Neural progenitor cell (in vitro differentiated cells): ENCODE measurements around the gene GALNT3. TPM values are rescaled to one million over a fixed set of nuclear protein-coding genes. Genes with fewer than 3 reads are reported as not detected.
A peak's percentile ranks its signal among the peaks of the same experiment; 100 is the strongest.

Experiments
- DNase-seq: peaks from one replicate; pipeline ENCODE4 v3.0.0-alpha.2; 2016; ENCODE audit warnings: low spot score
- H2AFZ ChIP-seq: fragments of 200-600 bp; sonication (generic); replicated peaks from 2 replicates; pipeline ENCODE4 v1.6.1; 2016; ENCODE audit warnings: antibody characterized with exemption
- H3F3A ChIP-seq: fragments of 200-600 bp; sonication (generic); 2 replicates; pipeline ENCODE4 v1.6.1; 2016; ENCODE audit warnings: antibody characterized with exemption, low read depth
- H3K27ac ChIP-seq: fragments of 200-600 bp; sonication (generic); 2 replicates; pipeline ENCODE4 v1.5.1; 2016; ENCODE audit warnings: mild to moderate bottlenecking
- H3K27me3 ChIP-seq: fragments of 200-600 bp; sonication (generic); 2 replicates; pipeline ENCODE4 v1.6.1; 2016; ENCODE audit warnings: mild to moderate bottlenecking, moderate library complexity
- H3K36me3 ChIP-seq: fragments of 200-600 bp; sonication (generic); 2 replicates; pipeline ENCODE4 v1.5.1; 2016
- H3K4me1 ChIP-seq: fragments of 200-600 bp; sonication (generic); 2 replicates; pipeline ENCODE4 v1.6.1; 2016; ENCODE audit warnings: mixed run types
- H3K4me2 ChIP-seq: fragments of 200-600 bp; sonication (generic); 2 replicates; pipeline ENCODE4 v1.6.1; 2016
- H3K4me3 ChIP-seq: fragments of 200-600 bp; sonication (generic); 2 replicates; pipeline ENCODE4 v1.5.1; 2016
- H3K79me2 ChIP-seq: fragments of 200-600 bp; sonication (generic); 2 replicates; pipeline ENCODE4 v1.6.1; 2016; ENCODE audit warnings: low read depth
- H3K9ac ChIP-seq: fragments of 200-600 bp; sonication (generic); 2 replicates; pipeline ENCODE4 v1.6.1; 2016
- H3K9me3 ChIP-seq: fragments of 200-600 bp; sonication (generic); 2 replicates; pipeline ENCODE4 v1.5.1; 2016; ENCODE audit warnings: low read depth
- H4K20me1 ChIP-seq: fragments of 200-600 bp; sonication (generic); 2 replicates; pipeline ENCODE4 v1.6.1; 2016; ENCODE audit warnings: low read depth
- H3K27ac Mint-ChIP-seq: 3 replicates; pipeline ENCODE4 v1.8.0; 2021; ENCODE audit warnings: mixed read lengths
- H3K27me3 Mint-ChIP-seq: 2 replicates; pipeline ENCODE4 v1.8.0; 2022; ENCODE audit warnings: low read depth, mild to moderate bottlenecking, inconsistent platforms, moderate library complexity, mixed read lengths; ENCODE audit not compliant: insufficient read depth
- H3K36me3 Mint-ChIP-seq: 3 replicates; pipeline ENCODE4 v1.8.0; 2021; ENCODE audit warnings: mixed read lengths
- H3K4me1 Mint-ChIP-seq: 3 replicates; pipeline ENCODE4 v1.8.0; 2021; ENCODE audit warnings: mixed read lengths
- H3K4me3 Mint-ChIP-seq: 3 replicates; pipeline ENCODE4 v1.8.0; 2021; ENCODE audit warnings: mild to moderate bottlenecking, moderate library complexity, mixed read lengths
- H3K9me3 Mint-ChIP-seq: 3 replicates; pipeline ENCODE4 v1.8.0; 2020; ENCODE audit warnings: mixed read lengths
- CTCF ChIP-seq: fragments of 200-600 bp; sonication (generic); IDR thresholded peaks from 2 replicates; pipeline ENCODE4 v1.5.1; 2017; ENCODE audit warnings: antibody characterized with exemption, mild to moderate bottlenecking
- EZH2 ChIP-seq: fragments of 200-600 bp; sonication (generic); IDR thresholded peaks from 2 replicates; pipeline ENCODE4 v1.6.1; 2017; ENCODE audit warnings: antibody characterized with exemption, mild to moderate bottlenecking, moderate library complexity
- EZH2phosphoT487 ChIP-seq: fragments of 200-600 bp; sonication (generic); IDR thresholded peaks from 2 replicates; pipeline ENCODE4 v1.6.1; 2017; ENCODE audit warnings: antibody characterized with exemption
- total RNA-seq: library from RNA; depleted of rRNA; stranded (reverse); fragments of >200 nt; gene quantifications from 2 replicates; pipeline ENCODE4 v1.2.3, GENCODE V29; 2015; ENCODE audit warnings: low replicate concordance

Gene GALNT3
- 0.65 and 1.9 TPM in 2 replicates for total RNA-seq

GRCh38 chr2:165793779-165794535 lies at the start of gene GALNT3:
Gene GALNT3 (minus strand): TSS chr2:165794247. CDS start chr2:165770700, 23,547 bp downstream.
- Histone ChIP-seq H3K4me3 (peak within 1 kb of the TSS; percentile 57), H3K9ac (no peak within 1 kb of the TSS), H3K36me3 (no peaks in the 10 kb centered on the region), H2AFZ (peak within 1 kb of the TSS; percentile 84), H3F3A (peaks cover 11% of the 10 kb centered on the region), H3K4me2 (peak within 1 kb of the TSS; percentile 96), H3K9me3 (no peaks in the 10 kb centered on the region), H3K27me3 (peaks cover 54% of the 10 kb centered on the region), H3K79me2 (no peaks in the 10 kb centered on the region), H4K20me1 (no peaks in the 10 kb centered on the region), H3K4me1 (no peaks in the 10 kb centered on the region), H3K27ac (no peak within 1 kb of the TSS)
- Mint-ChIP-seq H3K36me3 (peaks cover 1% of the 10 kb centered on the region), H3K9me3 (peaks cover 3% of the 10 kb centered on the region), H3K27ac (no peak within 1 kb of the TSS), H3K4me1 (peaks cover 9% of the 10 kb centered on the region), H3K4me3 (peak within 1 kb of the TSS; percentile 94), H3K27me3 (peaks cover 28% of the 10 kb centered on the region)
- DNase-seq, result peak; percentile 68
- TF ChIP-seq EZH2phosphoT487 (no peak), EZH2 (peak; percentile 76)

DNA sequence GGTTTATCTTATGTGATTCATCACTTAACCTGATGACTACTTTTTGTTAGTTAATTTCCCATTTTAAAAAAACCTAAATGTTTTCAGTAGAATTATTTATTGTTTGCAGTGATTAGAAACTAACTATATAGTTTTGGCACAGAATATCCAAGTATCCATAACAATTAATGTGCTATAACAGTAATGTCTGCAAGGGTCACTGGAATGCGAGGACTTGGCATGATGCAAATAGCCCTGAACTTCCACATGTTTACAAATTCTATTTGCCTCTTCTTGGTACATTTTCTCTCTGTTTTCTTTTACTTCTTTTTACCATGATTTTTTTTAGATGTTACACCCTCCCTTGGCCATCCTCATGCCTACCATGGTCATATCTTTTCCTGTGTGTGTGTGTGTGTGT lies 49.3 kb upstream of the GALNT3 start:
- H3K27ac Mint-ChIP-seq, result no peak overlapping the region

GRCh38 chr2:165840333-165840958 lies 46.4 kb upstream of the GALNT3 start:
- H3K4me3 ChIP-seq, result no peak overlapping the region
- H3K4me1 ChIP-seq, result peaks cover 14% of the 10 kb centered on the region
- Mint-ChIP-seq H3K27me3 (no peaks in the 10 kb centered on the region), H3K4me1 (peaks cover 8% of the 10 kb centered on the region), H3K36me3 (no peaks in the 10 kb centered on the region), H3K9me3 (no peaks in the 10 kb centered on the region), H3K27ac (no peak overlapping the region), H3K4me3 (no peak overlapping the region)
- H3K9ac ChIP-seq, result no peak overlapping the region
- no peaks in the 10 kb centered on the region for H3K27me3 ChIP-seq
- H4K20me1 ChIP-seq, result no peaks in the 10 kb centered on the region
- H3K9me3 ChIP-seq, result no peaks in the 10 kb centered on the region
- H3F3A ChIP-seq, result no peaks in the 10 kb centered on the region
- no peaks in the 10 kb centered on the region for H3K79me2 ChIP-seq
- H3K27ac ChIP-seq, result no peak overlapping the region
- no peaks in the 10 kb centered on the region for H3K36me3 ChIP-seq
- no peak overlapping the region for H2AFZ ChIP-seq
- no peak for DNase-seq
- H3K4me2 ChIP-seq, result no peak overlapping the region
- TF ChIP-seq EZH2, result no peak
- TF ChIP-seq EZH2phosphoT487, result no peak
- no peak for TF ChIP-seq CTCF

More for the DNA sequence above, 49.3 kb upstream of the GALNT3 start:
- no peak overlapping the region for H3K4me3 Mint-ChIP-seq
- H3K27me3 ChIP-seq, result no peaks in the 10 kb centered on the region
- no peak overlapping the region for H3K4me3 ChIP-seq
- H3F3A ChIP-seq, result no peaks in the 10 kb centered on the region
- H4K20me1 ChIP-seq, result no peaks in the 10 kb centered on the region
- TF ChIP-seq EZH2 (no peak), EZH2phosphoT487 (no peak), CTCF (no peak)
- no peak overlapping the region for H3K27ac ChIP-seq
- no peaks in the 10 kb centered on the region for H3K9me3 Mint-ChIP-seq
- H3K27me3 Mint-ChIP-seq, result no peaks in the 10 kb centered on the region
- no peaks in the 10 kb centered on the region for H3K36me3 ChIP-seq
- no peaks in the 10 kb centered on the region for H3K79me2 ChIP-seq
- peaks cover 14% of the 10 kb centered on the region for H3K4me1 ChIP-seq
- no peaks in the 10 kb centered on the region for H3K4me1 Mint-ChIP-seq
- H2AFZ ChIP-seq, result no peak overlapping the region
- H3K9ac ChIP-seq, result no peak overlapping the region
- DNase-seq, result no peak
- H3K9me3 ChIP-seq, result no peaks in the 10 kb centered on the region
- H3K36me3 Mint-ChIP-seq, result no peaks in the 10 kb centered on the region
- H3K4me2 ChIP-seq, result no peak overlapping the region

GRCh38 chr2:165839610-165840009 lies 45.6 kb upstream of the GALNT3 start:
- H3K36me3 Mint-ChIP-seq, result no peaks in the 10 kb centered on the region

More at GRCh38 chr2:165839610-165840009, 45.6 kb upstream of the GALNT3 start:
- DNase-seq, result no peak
- Histone ChIP-seq H3K27me3 (no peaks in the 10 kb centered on the region), H3K9me3 (no peaks in the 10 kb centered on the region), H3F3A (no peaks in the 10 kb centered on the region), H4K20me1 (no peaks in the 10 kb centered on the region), H3K4me2 (no peak overlapping the region), H3K79me2 (no peaks in the 10 kb centered on the region), H3K4me3 (no peak overlapping the region), H3K36me3 (no peaks in the 10 kb centered on the region), H3K4me1 (peaks cover 12% of the 10 kb centered on the region), H3K9ac (no peak overlapping the region), H2AFZ (no peak overlapping the region), H3K27ac (no peak overlapping the region)
- H3K4me3 Mint-ChIP-seq, result no peak overlapping the region
- H3K4me1 Mint-ChIP-seq, result peaks cover 8% of the 10 kb centered on the region
- no peaks in the 10 kb centered on the region for H3K27me3 Mint-ChIP-seq
- no peaks in the 10 kb centered on the region for H3K9me3 Mint-ChIP-seq
- no peak overlapping the region for H3K27ac Mint-ChIP-seq
- TF ChIP-seq EZH2phosphoT487, result no peak
- TF ChIP-seq CTCF, result no peak
- TF ChIP-seq EZH2, result no peak
